Naive thymus-derived CD4-positive, alpha-beta T cell (primary cell): ENCODE data around the gene ALDH5A1. TPM values are rescaled to one million over a fixed set of nuclear protein-coding genes. Genes with fewer than 3 reads are reported as not detected.
"Not testable (repeated sequence)": the region's sequence is repeated elsewhere in the genome, so short reads cannot be mapped to it uniquely, and the experiment has no call there.

ENCODE experiments used
- ATAC-seq: fragments of 150-1000 bp; cut with Tn5 transposase; 2 replicates; pipeline ENCODE4 v1.10.0; 2021; ENCODE audit warnings: mild to moderate bottlenecking, moderate library complexity
- CTCF ChIA-PET: fragments of 350-600 bp; sonication (Branson Sonifier 250); formaldehyde crosslinking; loops from one replicate; lab custom pipeline; 2021; ENCODE audit warnings: antibody characterized with exemption; lab: Charles Lee
- POLR2A ChIA-PET: fragments of 350-600 bp; sonication (Branson Sonifier 250); formaldehyde crosslinking; loops from one replicate; lab custom pipeline; 2021; ENCODE audit warnings: antibody characterized with exemption, inconsistent platforms; lab: Charles Lee
- DNase-seq, 9 donors: peaks; one replicate each; pipeline versions ENCODE4 v3.0.0 to v3.0.0-alpha.2; 2020 to 2022; ENCODE audit warnings: mixed read lengths in 1 of 9
- H3K27ac ChIP-seq: one replicate; pipeline ENCODE4 v1.7.0; 2013; ENCODE audit warnings: mild to moderate bottlenecking, low read depth, low read length, moderate library complexity
- H3K27me3 ChIP-seq, 2 donors: one replicate each; pipeline ENCODE4 v1.7.0; 2013; ENCODE audit warnings: low read length in 2 of 2, mild to moderate bottlenecking in 2 of 2, moderate library complexity in 2 of 2; ENCODE audit not compliant: control insufficient read depth in 2 of 2, insufficient read depth in 2 of 2
- H3K36me3 ChIP-seq, 3 experiments: 1 replicate in 2 of 3; 2 replicates in 1 of 3; pipeline ENCODE4 v1.7.0; 2013; ENCODE audit warnings: low read length in 3 of 3, mild to moderate bottlenecking in 3 of 3, moderate library complexity in 1 of 3; ENCODE audit not compliant: insufficient read depth in 3 of 3, control insufficient read depth in 2 of 3
- H3K4me1 ChIP-seq, 2 donors: one replicate each; pipeline ENCODE4 v1.7.0; 2013; ENCODE audit warnings: low read length in 2 of 2, mild to moderate bottlenecking in 2 of 2, moderate library complexity in 1 of 2; ENCODE audit not compliant: control insufficient read depth in 2 of 2, insufficient read depth in 2 of 2
- H3K4me3 ChIP-seq: 2 replicates; pipeline ENCODE4 v1.7.0; 2013; ENCODE audit warnings: mild to moderate bottlenecking, low read length
- H3K9me3 ChIP-seq, 3 experiments: 1 replicate in 2 of 3; 2 replicates in 1 of 3; pipeline ENCODE4 v1.7.0; 2013; ENCODE audit warnings: low read length in 3 of 3; ENCODE audit not compliant: control insufficient read depth in 2 of 3
- H3K27ac Mint-ChIP-seq, 9 donors: one replicate each; pipeline ENCODE4 v1.8.0; 2020 to 2022; ENCODE audit warnings: mixed read lengths in 9 of 9, mild to moderate bottlenecking in 8 of 9, moderate library complexity in 5 of 9, inconsistent platforms in 2 of 9
- H3K27me3 Mint-ChIP-seq, 5 donors: one replicate each; pipeline ENCODE4 v1.8.0; 2021 to 2022; ENCODE audit warnings: mixed read lengths in 5 of 5, mild to moderate bottlenecking in 1 of 5
- H3K36me3 Mint-ChIP-seq, 5 donors: one replicate each; pipeline ENCODE4 v1.8.0; 2020 to 2022; ENCODE audit warnings: mixed read lengths in 5 of 5, mild to moderate bottlenecking in 3 of 5, inconsistent platforms in 1 of 5
- H3K4me1 Mint-ChIP-seq, 7 donors: one replicate each; pipeline ENCODE4 v1.8.0; 2020 to 2022; ENCODE audit warnings: mixed read lengths in 7 of 7, mild to moderate bottlenecking in 3 of 7, inconsistent platforms in 1 of 7
- H3K4me3 Mint-ChIP-seq, 10 donors: one replicate each; pipeline ENCODE4 v1.8.0; 2020 to 2022; ENCODE audit warnings: mild to moderate bottlenecking in 10 of 10, mixed read lengths in 10 of 10, moderate library complexity in 6 of 10, inconsistent platforms in 2 of 10
- H3K9me3 Mint-ChIP-seq, 11 donors: one replicate each; pipeline ENCODE4 v1.8.0; 2020 to 2022; ENCODE audit warnings: mixed read lengths in 11 of 11, mild to moderate bottlenecking in 4 of 11, inconsistent platforms in 1 of 11, moderate library complexity in 1 of 11
- intact Hi-C, 2 donors: fragments of 100-400 bp; cut with micrococcal nuclease; formaldehyde crosslinking; loops; one replicate each; pipeline ENCODE4 v1.15.1; 2023
- polyA plus RNA-seq, 2 donors: library from polyadenylated mRNA; unstranded; fragments of 300-500 nt; fragmentation: Illumina TruSeq; gene quantifications; one replicate each; pipeline ENCODE4 v1.2.3, GENCODE V29; 2021
- total RNA-seq, 6 experiments: library from RNA in 5 of 6; stranded (reverse) in 5 of 6; gene quantifications; 1 replicate in 5 of 6; 2 replicates in 1 of 6; pipeline ENCODE4 v1.2.3 and lab custom pipeline; 2021 to 2026

ALDH5A1 gene
- total and polyA plus RNA-seq, 7 experiments from 2014 or later = 5.7 to 20.6 (median 12.3) TPM

DNA sequence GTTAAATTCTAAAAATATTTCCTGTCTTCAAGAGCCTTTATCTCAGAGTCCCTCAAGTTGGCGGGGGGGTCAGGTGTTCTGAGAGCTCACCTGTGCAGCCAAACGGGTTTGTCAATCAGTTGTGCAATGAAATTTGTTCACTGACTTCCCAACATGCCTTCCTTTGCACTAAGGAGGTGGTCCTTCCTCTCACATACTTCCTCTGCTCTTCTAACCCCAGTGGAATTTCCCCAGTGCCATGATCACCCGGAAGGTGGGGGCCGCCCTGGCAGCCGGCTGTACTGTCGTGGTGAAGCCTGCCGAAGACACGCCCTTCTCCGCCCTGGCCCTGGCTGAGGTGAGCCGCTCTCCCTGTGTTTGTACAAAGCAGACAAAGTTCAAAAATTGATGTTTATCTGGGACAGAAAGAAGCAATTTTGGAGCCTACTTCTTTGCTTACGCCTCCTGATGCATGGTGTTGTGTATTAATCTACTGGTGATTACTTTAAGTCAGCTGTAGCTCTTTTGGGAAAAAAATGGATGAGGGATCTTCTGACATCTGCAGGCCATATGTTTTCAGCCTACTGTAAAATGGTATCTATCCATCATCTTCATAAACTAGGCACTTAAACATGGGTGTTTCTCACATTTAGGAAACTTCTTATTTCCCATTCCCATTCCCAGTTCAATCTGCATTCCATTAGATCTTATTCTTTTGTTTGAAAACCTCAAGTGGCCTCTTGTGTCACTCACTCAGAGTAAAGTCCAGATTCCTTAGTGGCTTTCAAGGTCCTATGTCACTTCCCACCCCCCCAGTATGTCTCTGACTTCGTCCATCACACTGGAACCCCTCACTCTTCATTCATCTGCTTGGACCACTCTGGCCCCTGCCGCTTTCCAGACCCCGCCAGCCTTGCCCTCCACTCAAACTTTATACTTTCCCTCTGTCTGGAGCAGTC lies 10.1 kb downstream of the ALDH5A1 start:
- POLR2A ChIA-PET = interaction anchor here (0.6 kb wide), 1 partner anchor 141 kb away, joined by 3 read pairs; the partner anchor contains the start of gene KIAA0319
- DNase-seq = no peak

DNA sequence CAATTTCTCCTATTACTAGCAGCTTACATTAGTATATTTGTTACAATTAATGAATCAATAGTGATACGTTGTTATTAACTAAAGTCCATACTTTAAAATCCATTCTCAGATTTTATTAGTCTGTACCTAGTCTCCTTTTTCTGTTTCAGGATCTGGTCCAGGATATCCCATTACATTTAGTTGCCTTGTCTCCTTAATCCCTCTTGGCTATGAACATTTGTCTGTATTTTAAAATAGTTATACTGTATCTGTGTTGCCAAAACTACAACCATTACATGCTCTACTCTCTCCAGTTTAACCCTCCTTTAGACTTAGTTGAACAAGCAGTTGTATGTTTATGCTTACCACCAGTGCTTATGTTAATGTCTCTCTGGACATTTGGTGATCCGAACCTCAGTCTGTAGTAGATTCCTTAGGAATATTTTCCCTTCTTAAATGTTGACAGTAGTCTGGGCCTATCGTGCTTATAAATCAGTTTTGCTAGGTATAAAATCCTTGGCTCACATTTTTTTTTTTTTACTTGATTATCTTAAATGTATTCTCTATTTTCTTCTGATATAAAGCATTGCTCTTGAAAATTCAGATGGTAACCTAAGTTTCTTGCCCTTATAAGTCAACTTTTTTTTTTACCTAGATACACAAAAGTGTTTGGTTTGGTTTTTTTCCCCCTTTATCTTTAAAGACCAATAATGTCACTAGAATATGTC lies 12.2 kb downstream of the ALDH5A1 start:
- Histone ChIP-seq H3K9me3 (no peaks in the 10 kb centered on the region), H3K27ac (no peak overlapping the region), H3K27me3 (no peaks in the 10 kb centered on the region), H3K4me3 (no peak overlapping the region), H3K4me1 (no peaks in the 10 kb centered on the region), H3K36me3 (peaks cover 0 to 50% (median 17%) of the 10 kb centered on the region in 3 experiments)
- CTCF ChIA-PET = interaction anchor here (0.7 kb wide), 1 partner anchor 190 kb away, joined by 3 read pairs; no protein-coding TSS in a partner anchor
- peaks cover 0 to 11% (median 2%) of the 10 kb centered on the region in 11 donors for H3K9me3 Mint-ChIP-seq
- POLR2A ChIA-PET = no interaction called here
- H3K27me3 Mint-ChIP-seq = no peaks in the 10 kb centered on the region
- peaks cover 0 to 25% (median 12%) of the 10 kb centered on the region in 7 donors for H3K4me1 Mint-ChIP-seq
- H3K36me3 Mint-ChIP-seq = peaks cover 8 to 86% (median 55%) of the 10 kb centered on the region in 5 donors
- H3K27ac Mint-ChIP-seq = no peak overlapping the region
- ATAC-seq (no peak), DNase-seq (no peak)
- intact Hi-C loops = no loop called here
- H3K4me3 Mint-ChIP-seq = no peak overlapping the region

More for the DNA sequence above, 10.1 kb downstream of the ALDH5A1 start:
- H3K4me1 ChIP-seq = no peaks in the 10 kb centered on the region
- H3K27ac Mint-ChIP-seq = peak overlapping the region in 1 of 9 donors; percentile 35
- H3K4me3 Mint-ChIP-seq = no peak overlapping the region
- H3K36me3 Mint-ChIP-seq = peaks cover 8 to 68% (median 55%) of the 10 kb centered on the region in 5 donors
- H3K36me3 ChIP-seq = peaks cover 0 to 46% (median 17%) of the 10 kb centered on the region in 3 experiments
- CTCF ChIA-PET = no interaction called here
- H3K27ac ChIP-seq = no peak overlapping the region
- ATAC-seq = no peak
- H3K4me3 ChIP-seq = no peak overlapping the region
- H3K9me3 Mint-ChIP-seq = peaks cover 0 to 11% (median 2%) of the 10 kb centered on the region in 11 donors
- H3K27me3 ChIP-seq = no peaks in the 10 kb centered on the region
- H3K4me1 Mint-ChIP-seq = peaks cover 0 to 26% (median 15%) of the 10 kb centered on the region in 7 donors
- H3K27me3 Mint-ChIP-seq = no peaks in the 10 kb centered on the region
- H3K9me3 ChIP-seq = no peaks in the 10 kb centered on the region
- intact Hi-C loops = no loop called here

GRCh38 chr6:24511976-24512375 lies 17.2 kb downstream of the ALDH5A1 start:
- H3K27me3 Mint-ChIP-seq, H3K4me3 ChIP-seq, intact Hi-C loops, H3K27me3 ChIP-seq, H3K27ac ChIP-seq, H3K4me3 Mint-ChIP-seq, POLR2A ChIA-PET, H3K9me3 Mint-ChIP-seq, H3K9me3 ChIP-seq, DNase-seq, ATAC-seq, CTCF ChIA-PET, H3K4me1 ChIP-seq: not testable (repeated sequence)
- peak overlapping the region in 1 of 9 donors; percentile 21 for H3K27ac Mint-ChIP-seq
- H3K4me1 Mint-ChIP-seq = peaks cover 0 to 30% (median 12%) of the 10 kb centered on the region in 7 donors
- peaks cover 0 to 45% (median 13%) of the 10 kb centered on the region in 3 experiments for H3K36me3 ChIP-seq
- H3K36me3 Mint-ChIP-seq = peaks cover 7 to 67% (median 44%) of the 10 kb centered on the region in 5 donors

- intact Hi-C loops = no loop called here
- H3K27ac ChIP-seq = no peak overlapping the region
- no peak overlapping the region for H3K4me3 Mint-ChIP-seq
- ChIA-PET CTCF (interaction anchor here (1.1 kb wide), 1 partner anchor 83 kb away, joined by 4 read pairs; no protein-coding TSS in a partner anchor), POLR2A (interaction anchor here (1.2 kb wide), 1 partner anchor 12 kb away, joined by 3 read pairs; no protein-coding TSS in a partner anchor)
- H3K9me3 Mint-ChIP-seq = no peaks in the 10 kb centered on the region
- DNase-seq = no peak
- peaks cover 0 to 54% (median 9%) of the 10 kb centered on the region in 3 experiments for H3K36me3 ChIP-seq
- no peaks in the 10 kb centered on the region for H3K27me3 ChIP-seq
- peaks cover 6 to 27% (median 12%) of the 10 kb centered on the region in 7 donors for H3K4me1 Mint-ChIP-seq
- H3K9me3 ChIP-seq = no peaks in the 10 kb centered on the region
- peaks cover 2 to 59% (median 30%) of the 10 kb centered on the region in 5 donors for H3K36me3 Mint-ChIP-seq
- ATAC-seq = no peak
- H3K4me1 ChIP-seq = no peaks in the 10 kb centered on the region
- no peak overlapping the region for H3K4me3 ChIP-seq
- H3K27me3 Mint-ChIP-seq = no peaks in the 10 kb centered on the region
- peak overlapping the region in 1 of 9 donors; percentile 70 for H3K27ac Mint-ChIP-seq
Observed at GRCh38 chr6:24513602-24514001, 18.8 kb downstream of the ALDH5A1 start.

GRCh38 chr6:24517659-24518543 lies 23.1 kb downstream of the ALDH5A1 start:
- no peak overlapping the region for H3K27ac ChIP-seq
- H3K4me1 Mint-ChIP-seq = peaks cover 0 to 18% (median 0%) of the 10 kb centered on the region in 7 donors
- H3K27me3 ChIP-seq = no peaks in the 10 kb centered on the region
- intact Hi-C loops = no loop called here
- peaks cover 0 to 38% (median 6%) of the 10 kb centered on the region in 5 donors for H3K36me3 Mint-ChIP-seq
- no peak overlapping the region for H3K4me3 ChIP-seq
- H3K9me3 ChIP-seq = no peaks in the 10 kb centered on the region
- peak overlapping the region in 6 of 9 donors; percentile 10 to 73 (median 46) for H3K27ac Mint-ChIP-seq
- no peaks in the 10 kb centered on the region for H3K27me3 Mint-ChIP-seq
- H3K4me1 ChIP-seq = no peaks in the 10 kb centered on the region
- DNase-seq (no peak), ATAC-seq (no peak)
- ChIA-PET POLR2A (interaction anchor here (0.6 to 0.8 kb wide), 2 partner anchors 20 to 44 kb away, joined by 3 read pairs; no protein-coding TSS in a partner anchor), CTCF (no interaction called here)
- H3K36me3 ChIP-seq = peaks cover 0 to 49% (median 5%) of the 10 kb centered on the region in 3 experiments
- H3K9me3 Mint-ChIP-seq = no peaks in the 10 kb centered on the region
- H3K4me3 Mint-ChIP-seq = no peak overlapping the region
